H9 (cell line): ENCODE data around the gene GLI2. TPM values are rescaled to one million over a fixed set of nuclear protein-coding genes. Genes with fewer than 3 reads are reported as not detected.

Experiments used
- DNase-seq: peaks from one replicate; pipeline ENCODE4 v3.0.0-alpha.2; 2017
- H2AFZ ChIP-seq: one replicate; pipeline ENCODE4 v1.6.1; 2013; ENCODE audit warnings: mild to moderate bottlenecking, low read length, control low read depth, moderate library complexity
- H2AK5ac ChIP-seq: 2 replicates; pipeline ENCODE4 v1.6.1; 2013; ENCODE audit warnings: low read length, control low read depth, mixed read lengths; ENCODE audit not compliant: insufficient read length
- H2BK120ac ChIP-seq: one replicate; pipeline ENCODE4 v1.6.1; 2013; ENCODE audit warnings: low read depth, mild to moderate bottlenecking, low read length, control low read depth, inconsistent platforms; ENCODE audit not compliant: poor library complexity, severe bottlenecking
- H2BK12ac ChIP-seq: 2 replicates; pipeline ENCODE4 v1.6.1; 2013; ENCODE audit warnings: low read length, control low read depth, mixed read lengths, low read depth; ENCODE audit not compliant: insufficient read length
- H2BK15ac ChIP-seq: 2 replicates; pipeline ENCODE4 v1.6.1; 2013; ENCODE audit warnings: low read depth, low read length, control low read depth
- H2BK20ac ChIP-seq: one replicate; pipeline ENCODE4 v1.6.1; 2013; ENCODE audit warnings: low read depth, mild to moderate bottlenecking, low read length, control low read depth, inconsistent platforms; ENCODE audit not compliant: poor library complexity, severe bottlenecking
- H2BK5ac ChIP-seq: 2 replicates; pipeline ENCODE4 v1.6.1; 2013; ENCODE audit warnings: low read length, control low read depth, mixed read lengths; ENCODE audit not compliant: insufficient read length
- H3K14ac ChIP-seq: 2 replicates; pipeline ENCODE4 v1.6.1; 2013; ENCODE audit warnings: low read length, control low read depth; ENCODE audit not compliant: insufficient read depth
- H3K18ac ChIP-seq: 2 replicates; pipeline ENCODE4 v1.6.1; 2013; ENCODE audit warnings: low read depth, mild to moderate bottlenecking, mixed read lengths, low read length, control low read depth; ENCODE audit not compliant: insufficient read length
- H3K23ac ChIP-seq: 2 replicates; pipeline ENCODE4 v1.6.1; 2013; ENCODE audit warnings: low read length, control low read depth, mixed read lengths, low read depth; ENCODE audit not compliant: insufficient read length
- H3K23me2 ChIP-seq: 2 replicates; pipeline ENCODE4 v1.6.1; 2013; ENCODE audit warnings: low read depth, mild to moderate bottlenecking, mixed read lengths, low read length, control low read depth; ENCODE audit not compliant: insufficient read length, poor library complexity, severe bottlenecking
- H3K27ac ChIP-seq: 2 replicates; pipeline ENCODE4 v1.5.1; 2013; ENCODE audit warnings: low read length, control low read depth, mixed read lengths, low read depth; ENCODE audit not compliant: insufficient read length
- H3K27me3 ChIP-seq: 2 replicates; pipeline ENCODE4 v1.6.1; 2013; ENCODE audit warnings: low read length, control low read depth, inconsistent platforms; ENCODE audit not compliant: insufficient read depth
- H3K4ac ChIP-seq: 2 replicates; pipeline ENCODE4 v1.6.1; 2013; ENCODE audit warnings: low read depth, mild to moderate bottlenecking, control low read depth, inconsistent platforms, low read length, moderate library complexity
- H3K4me1 ChIP-seq: 2 replicates; pipeline ENCODE4 v1.6.1; 2013; ENCODE audit warnings: low read length, control low read depth, inconsistent platforms; ENCODE audit not compliant: insufficient read depth
- H3K4me2 ChIP-seq: 2 replicates; pipeline ENCODE4 v1.6.1; 2013; ENCODE audit warnings: low read length, control low read depth, mixed read lengths; ENCODE audit not compliant: insufficient read length, insufficient read depth
- H3K56ac ChIP-seq: 2 replicates; pipeline ENCODE4 v1.6.1; 2013; ENCODE audit warnings: low read depth, mild to moderate bottlenecking, mixed read lengths, low read length, control low read depth; ENCODE audit not compliant: insufficient read length
- H3K79me1 ChIP-seq: 2 replicates; pipeline ENCODE4 v1.6.1; 2013; ENCODE audit warnings: low read depth, mild to moderate bottlenecking, moderate library complexity, low read length, control low read depth, inconsistent platforms; ENCODE audit not compliant: insufficient read depth, poor library complexity, severe bottlenecking
- H3K79me2 ChIP-seq: 2 replicates; pipeline ENCODE4 v1.6.1; 2013; ENCODE audit warnings: low read length, control low read depth, inconsistent platforms; ENCODE audit not compliant: insufficient read depth
- H3K9ac ChIP-seq: 2 replicates; pipeline ENCODE4 v1.6.1; 2013; ENCODE audit warnings: low read length, control low read depth, mixed read lengths; ENCODE audit not compliant: insufficient read length; ENCODE audit errors: extremely low read depth
- H3K9me3 ChIP-seq: one replicate; pipeline ENCODE4 v1.6.1; 2013; ENCODE audit warnings: low read depth, low read length, inconsistent platforms; ENCODE audit not compliant: control insufficient read depth
- H3T11ph ChIP-seq: one replicate; pipeline ENCODE4 v1.6.1; 2013; ENCODE audit warnings: mild to moderate bottlenecking, low read length, control low read depth, inconsistent platforms
- H4K20me1 ChIP-seq: one replicate; pipeline ENCODE4 v1.6.1; 2013; ENCODE audit not compliant: control insufficient read depth, insufficient read length, insufficient read depth
- H4K5ac ChIP-seq: 2 replicates; pipeline ENCODE4 v1.6.1; 2013; ENCODE audit warnings: low read depth, mild to moderate bottlenecking, mixed read lengths, low read length, control low read depth; ENCODE audit not compliant: insufficient read length
- H4K8ac ChIP-seq: replicated peaks from 2 replicates; pipeline ENCODE4 v1.6.1; 2013; ENCODE audit warnings: low read length, control low read depth, mixed read lengths, low read depth; ENCODE audit not compliant: insufficient read length
- H4K91ac ChIP-seq: 2 replicates; pipeline ENCODE4 v1.6.1; 2013; ENCODE audit warnings: low read depth, mild to moderate bottlenecking, moderate library complexity, mixed read lengths, low read length, control low read depth; ENCODE audit not compliant: insufficient read length
- H3K27ac Mint-ChIP-seq, 3 experiments: 2 replicates in 2 of 3; 3 replicates in 1 of 3; pipeline ENCODE4 v1.8.0; 2020 to 2021; ENCODE audit warnings: mixed read lengths in 3 of 3, mild to moderate bottlenecking in 1 of 3, moderate library complexity in 1 of 3
- H3K27me3 Mint-ChIP-seq: 2 replicates; pipeline ENCODE4 v1.8.0; 2021; ENCODE audit warnings: low read depth, mild to moderate bottlenecking, moderate library complexity, mixed read lengths
- H3K36me3 Mint-ChIP-seq, 3 experiments: 2 replicates in 2 of 3; 3 replicates in 1 of 3; pipeline ENCODE4 v1.8.0; 2020 to 2021; ENCODE audit warnings: low read depth in 3 of 3, mixed read lengths in 3 of 3; ENCODE audit not compliant: insufficient read depth in 1 of 3
- H3K4me1 Mint-ChIP-seq, 2 experiments: 2 replicates each; pipeline ENCODE4 v1.8.0; 2020; ENCODE audit warnings: mixed read lengths in 2 of 2
- H3K4me3 Mint-ChIP-seq, 2 experiments: 2 replicates in 1 of 2; 3 replicates in 1 of 2; pipeline ENCODE4 v1.8.0; 2020 to 2021; ENCODE audit warnings: mild to moderate bottlenecking in 2 of 2, mixed read lengths in 2 of 2, moderate library complexity in 1 of 2
- H3K9me3 Mint-ChIP-seq, 2 experiments: 2 replicates in 1 of 2; 3 replicates in 1 of 2; pipeline ENCODE4 v1.8.0; 2020; ENCODE audit warnings: mild to moderate bottlenecking in 2 of 2, mixed read lengths in 2 of 2, moderate library complexity in 1 of 2
- CTCF ChIP-seq: fragments of 200-600 bp; sonication (generic); conservative IDR thresholded peaks from 3 replicates; pipeline ENCODE4 v1.8.0; 2021; ENCODE audit warnings: antibody characterized with exemption, mild to moderate bottlenecking
- whole genome bisulfite sequencing: extraction: QIAGEN DNeasy Blood & Tissue Kit; methylation state at CpG from one replicate; pipeline ENCODE4 v1.1.7; 2013; ENCODE audit warnings: missing lambda C conversion rate, low lambda C conversion rate, mixed read lengths; ENCODE audit not compliant: insufficient read length; ENCODE audit errors: extremely low coverage; 5-methylcytosine and 5-hydroxymethylcytosine counted together
- total RNA-seq: library from RNA; stranded (reverse); gene quantifications from 2 replicates; pipeline ENCODE4 v1.2.1, GENCODE V29; 2021

GLI2 gene
- total RNA-seq, 1 experiment from 2014 or later = 56.7 TPM

DNA sequence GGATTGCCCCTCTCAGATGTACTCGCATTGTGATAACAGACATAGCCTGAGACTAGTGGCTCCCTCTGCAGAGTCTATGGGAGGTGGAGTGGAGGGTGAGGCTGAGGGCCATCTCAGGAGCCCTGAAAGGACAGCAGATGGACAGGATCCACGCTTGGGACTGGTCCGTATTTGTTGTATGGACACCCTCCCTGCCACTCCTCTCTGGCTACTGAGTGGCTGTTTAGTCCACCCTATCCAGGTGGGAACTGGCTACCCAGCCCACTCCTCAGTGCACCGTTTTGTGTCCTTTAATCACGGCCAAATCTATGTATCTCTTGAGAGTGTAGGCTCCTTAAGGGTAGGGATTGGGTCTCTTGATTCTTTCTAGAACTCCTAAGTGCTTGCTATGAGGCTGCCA, 4.5 kb upstream of the GLI2 start:
- Mint-ChIP-seq H3K4me1 (peaks cover 24 to 26% of the 10 kb centered on the region in 2 experiments), H3K9me3 (peaks cover 4 to 12% of the 10 kb centered on the region in 2 experiments), H3K36me3 (peaks cover 2 to 19% (median 18%) of the 10 kb centered on the region in 3 experiments; a peak in 6 of 7 replicates), H3K4me3 (no peak overlapping the region), H3K27ac (no peak overlapping the region; a peak in 1 of 7 replicates), H3K27me3 (peaks cover 44% of the 10 kb centered on the region)
- Histone ChIP-seq H2BK15ac (no peak overlapping the region), H4K5ac (no peak overlapping the region), H3T11ph (no peak overlapping the region), H3K27ac (no peak overlapping the region), H3K4me2 (no peak overlapping the region), H4K20me1 (no peaks in the 10 kb centered on the region), H2BK12ac (no peak overlapping the region), H3K9me3 (no peaks in the 10 kb centered on the region), H3K14ac (no peak overlapping the region), H3K4ac (no peak overlapping the region), H3K9ac (no peak overlapping the region), H4K91ac (no peak overlapping the region), H2BK20ac (no peak overlapping the region), H3K56ac (no peak overlapping the region), H2BK5ac (no peak overlapping the region), H2AFZ (no peak overlapping the region), H3K79me1 (no peaks in the 10 kb centered on the region), H2BK120ac (no peak overlapping the region), H3K18ac (no peak overlapping the region), H3K23ac (no peak overlapping the region), H3K23me2 (peaks cover 8% of the 10 kb centered on the region), H4K8ac (no peak overlapping the region), H2AK5ac (no peak overlapping the region), H3K27me3 (no peaks in the 10 kb centered on the region), H3K79me2 (no peaks in the 10 kb centered on the region), H3K4me1 (peaks cover 2% of the 10 kb centered on the region; the same call in 1 of the 2 replicates)
- DNase-seq = peak; percentile 17
- no peak for TF ChIP-seq CTCF
- no CpG with 5 or more reads among the region's 5 CpGs for WGBS
